B cell (primary cell): ENCODE measurements around the gene HOOK2.

Experiments
- CTCF ChIP-seq: fragments of 200-600 bp; IDR thresholded peaks from one replicate; pipeline ENCODE4 v1.8.0; 2022; ENCODE audit warnings: antibody characterized with exemption, mild to moderate bottlenecking
- EZH2 ChIP-seq: IDR thresholded peaks from 2 replicates; pipeline ENCODE4 v1.6.1; 2012; ENCODE audit warnings: borderline replicate concordance, low read depth, mild to moderate bottlenecking, moderate library complexity, low read length; ENCODE audit not compliant: insufficient read depth, poor library complexity, severe bottlenecking

GRCh38 chr19:12785431-12786031 lies 10.2 kb upstream of the HOOK2 start:
- TF ChIP-seq CTCF (no peak), EZH2 (no peak)
